K562 (cell line): ENCODE data around the gene TMEM234. TPM values are rescaled to one million over a fixed set of nuclear protein-coding genes. Genes with fewer than 3 reads are reported as not detected.

Experiments used
- BRD4 ChIP-seq: fragments of 200-600 bp; sonication (generic); IDR thresholded peaks from 2 replicates; pipeline ENCODE4 v1.6.1; 2017; ENCODE audit warnings: inconsistent platforms
- CAMTA2 ChIP-seq: fragments of 250-450 bp; sonication (Bioruptor Pico); conservative IDR thresholded peaks from 2 replicates; pipeline ENCODE4 v1.5.1; 2022
- CREB1 ChIP-seq, 2 experiments: sonication (generic) in 1 of 2; formaldehyde crosslinking in 1 of 2; IDR thresholded peaks; 2 replicates each; pipeline versions ENCODE4 v1.6.1 to v1.8.0; 2012 to 2022; ENCODE audit warnings: inconsistent platforms in 1 of 2, mild to moderate bottlenecking in 1 of 2, missing genetic modification reagents in 1 of 2, moderate library complexity in 1 of 2
- ETS2 ChIP-seq: IDR thresholded peaks from 2 replicates; pipeline ENCODE4 v1.6.1; 2016; ENCODE audit warnings: borderline replicate concordance, missing genetic modification characterization, mild to moderate bottlenecking, moderate library complexity, missing compliant biosample characterization; ENCODE audit not compliant: poor library complexity, severe bottlenecking
- KHSRP ChIP-seq: fragments of 450-650 bp; IDR thresholded peaks from 2 replicates; pipeline ENCODE4 v1.6.1; 2017
- MTF1 ChIP-seq: fragments of 250-450 bp; sonication (Bioruptor Pico); IDR thresholded peaks from 2 replicates; pipeline ENCODE4 v1.9.0; 2021; ENCODE audit warnings: moderate library complexity, mild to moderate bottlenecking, inconsistent platforms, borderline replicate concordance
- POLR2A ChIP-seq: fragments of 450-650 bp; conservative IDR thresholded peaks from 2 replicates; pipeline ENCODE4 v1.6.1; 2016
- POLR2G ChIP-seq: fragments of 200-400 bp; formaldehyde crosslinking; IDR thresholded peaks from 2 replicates; pipeline ENCODE4 v1.6.1; 2017; ENCODE audit warnings: low read depth, mild to moderate bottlenecking, antibody characterized with exemption, low read length, moderate library complexity
- PREB ChIP-seq: sonication (generic); formaldehyde crosslinking; IDR thresholded peaks from 2 replicates; pipeline ENCODE4 v1.8.1; 2023; ENCODE audit warnings: mild to moderate bottlenecking, missing genetic modification reagents
- PTTG1 ChIP-seq: fragments of 450-650 bp; IDR thresholded peaks from 2 replicates; pipeline ENCODE4 v1.6.1; 2016; ENCODE audit warnings: low read depth, mild to moderate bottlenecking, missing genetic modification characterization, missing compliant biosample characterization
- RBM39 ChIP-seq: fragments of 200-400 bp; formaldehyde crosslinking; optimal IDR thresholded peaks from 2 replicates; pipeline ENCODE3; 2018; ENCODE audit warnings: low read depth, low read length
- SFPQ ChIP-seq: fragments of 200-400 bp; formaldehyde crosslinking; IDR thresholded peaks from 2 replicates; pipeline ENCODE4 v1.6.1; 2017; ENCODE audit warnings: mild to moderate bottlenecking, low read depth, low read length, moderate library complexity
- SRSF3 ChIP-seq: fragments of 200-400 bp; formaldehyde crosslinking; IDR thresholded peaks from 2 replicates; pipeline ENCODE4 v1.6.1; 2016; ENCODE audit warnings: mild to moderate bottlenecking, low read length, moderate library complexity; ENCODE audit not compliant: insufficient read depth
- U2AF1 ChIP-seq: fragments of 200-400 bp; formaldehyde crosslinking; optimal IDR thresholded peaks from 2 replicates; pipeline ENCODE3; 2017; ENCODE audit warnings: mild to moderate bottlenecking, low read depth, low read length, moderate library complexity
- XRCC3 ChIP-seq: fragments of 450-650 bp; IDR thresholded peaks from 2 replicates; pipeline ENCODE4 v1.6.1; 2017; ENCODE audit warnings: mild to moderate bottlenecking, moderate library complexity
- YY1 ChIP-seq, 3 experiments: IDR thresholded peaks; 2 replicates each; pipeline ENCODE4 v1.6.1; 2011; ENCODE audit warnings: low read length in 2 of 3, mild to moderate bottlenecking in 2 of 3, moderate library complexity in 2 of 3, borderline replicate concordance in 1 of 3, control low read depth in 1 of 3, low read depth in 1 of 3; ENCODE audit not compliant: insufficient read depth in 3 of 3, insufficient replicate concordance in 2 of 3, control insufficient read depth in 1 of 3, insufficient read length in 1 of 3; ENCODE audit errors: extremely low read depth in 1 of 3
- ZNF347 ChIP-seq: fragments of 450-650 bp; formaldehyde crosslinking; IDR thresholded peaks from 2 replicates; pipeline ENCODE4 v1.4.0; 2020; ENCODE audit warnings: low read depth, mild to moderate bottlenecking, moderate library complexity
- polyA plus RNA-seq, 8 experiments: library from polyadenylated mRNA; depleted of rRNA in 4 of 8; stranded (reverse) in 5 of 8; unstranded in 3 of 8; fragments of >200 nt; fragmentation: Nextera tagmentation in 2 of 8; fragmentation: Illumina TruSeq in 1 of 8; extraction: Ambion mirVana in 2 of 8; extraction: Trizol in 1 of 8; gene quantifications; 2 replicates each; pipeline versions ENCODE4 v1.2.1 to v1.2.3, GENCODE V29; 2011 to 2014; ENCODE audit warnings: inconsistent platforms in 1 of 8, missing spikeins in 1 of 8
- total RNA-seq, 7 experiments: library from RNA; depleted of rRNA in 6 of 7; stranded (reverse); fragments of >200 nt in 6 of 7; fragmentation: Illumina TruSeq in 2 of 7; extraction: Trizol in 2 of 7; gene quantifications; 2 replicates each; pipeline versions ENCODE4 v1.2.1 to v1.2.3, GENCODE V29; 2011 to 2021; ENCODE audit warnings: low replicate concordance in 1 of 7
- TF ChIP-seq, protein P1 (sequence below): fragments of 150-350 bp; conservative IDR thresholded peaks from 2 replicates; pipeline ENCODE4 v1.6.1; 2014; ENCODE audit warnings: low read length
- TF ChIP-seq, protein P2 (sequence below), 3 experiments: fragments of 200-800 bp in 1 of 3; sonication (Bioruptor generic) in 1 of 3; sonication (generic) in 1 of 3; formaldehyde crosslinking in 1 of 3; IDR thresholded peaks; 2 replicates each; pipeline versions ENCODE4 v1.6.1 to v1.8.0; 2016 to 2022; ENCODE audit warnings: mild to moderate bottlenecking in 2 of 3, missing compliant biosample characterization in 2 of 3, missing genetic modification characterization in 2 of 3, missing genetic modification reagents in 1 of 3
- TF ChIP-seq, protein P3 (sequence below): fragments of 450-650 bp; formaldehyde crosslinking; IDR thresholded peaks from 2 replicates; pipeline ENCODE4 v1.4.0; 2020; ENCODE audit warnings: mild to moderate bottlenecking, moderate library complexity

Gene TMEM234
- total and polyA plus RNA-seq, 9 of the 15 experiments (the other 6 are each of a cell fraction or from before 2014, with no cell fraction given), result 5.0 to 12.9 (median 7.6) TPM

- TF ChIP-seq PREB (CRISPR knock-in tag) (no peak), BRD4 (no peak), SRSF3 (no peak), CREB1 (IDR thresholded peaks at IDR 0.05) (no peak), CREB1 (CRISPR knock-in tag; IDR thresholded peaks at IDR 0.05) (no peak), POLR2A (no peak), POLR2G (no peak), U2AF1 (no peak), ETS2 (tag) (no peak), MTF1 (peak; percentile 70; the same call in 1 of the 2 replicates), RBM39 (no peak), KHSRP (no peak), XRCC3 (no peak), SFPQ (no peak), PTTG1 (tag) (peak; percentile 77), CAMTA2 (no peak), ZNF347 (peak; percentile 74; the same call in 1 of the 2 replicates), YY1 (IDR thresholded peaks at IDR 0.05; ENCODE audit: borderline replicate concordance in 1 of 3, control insufficient read depth in 1 of 3, extremely low read depth in 1 of 3, insufficient read depth in 3 of 3, insufficient read length in 1 of 3, insufficient replicate concordance in 2 of 3, low read depth in 1 of 3, low read length in 2 of 3) (no peak)
- TF ChIP-seq, protein P1, sequence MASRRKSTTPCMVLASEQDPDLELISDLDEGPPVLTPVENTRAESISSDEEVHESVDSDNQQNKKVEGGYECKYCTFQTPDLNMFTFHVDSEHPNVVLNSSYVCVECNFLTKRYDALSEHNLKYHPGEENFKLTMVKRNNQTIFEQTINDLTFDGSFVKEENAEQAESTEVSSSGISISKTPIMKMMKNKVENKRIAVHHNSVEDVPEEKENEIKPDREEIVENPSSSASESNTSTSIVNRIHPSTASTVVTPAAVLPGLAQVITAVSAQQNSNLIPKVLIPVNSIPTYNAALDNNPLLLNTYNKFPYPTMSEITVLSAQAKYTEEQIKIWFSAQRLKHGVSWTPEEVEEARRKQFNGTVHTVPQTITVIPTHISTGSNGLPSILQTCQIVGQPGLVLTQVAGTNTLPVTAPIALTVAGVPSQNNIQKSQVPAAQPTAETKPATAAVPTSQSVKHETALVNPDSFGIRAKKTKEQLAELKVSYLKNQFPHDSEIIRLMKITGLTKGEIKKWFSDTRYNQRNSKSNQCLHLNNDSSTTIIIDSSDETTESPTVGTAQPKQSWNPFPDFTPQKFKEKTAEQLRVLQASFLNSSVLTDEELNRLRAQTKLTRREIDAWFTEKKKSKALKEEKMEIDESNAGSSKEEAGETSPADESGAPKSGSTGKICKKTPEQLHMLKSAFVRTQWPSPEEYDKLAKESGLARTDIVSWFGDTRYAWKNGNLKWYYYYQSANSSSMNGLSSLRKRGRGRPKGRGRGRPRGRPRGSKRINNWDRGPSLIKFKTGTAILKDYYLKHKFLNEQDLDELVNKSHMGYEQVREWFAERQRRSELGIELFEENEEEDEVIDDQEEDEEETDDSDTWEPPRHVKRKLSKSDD, result no peak
- TF ChIP-seq, protein P2, sequence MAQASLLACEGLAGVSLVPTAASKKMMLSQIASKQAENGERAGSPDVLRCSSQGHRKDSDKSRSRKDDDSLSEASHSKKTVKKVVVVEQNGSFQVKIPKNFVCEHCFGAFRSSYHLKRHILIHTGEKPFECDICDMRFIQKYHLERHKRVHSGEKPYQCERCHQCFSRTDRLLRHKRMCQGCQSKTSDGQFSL (CRISPR knock-in tag; IDR thresholded peaks at IDR 0.05), result no peak
- TF ChIP-seq, protein P2 (tag; IDR thresholded peaks at IDR 0.05), result peak in 1 of 2 experiments; percentile 76; a peak in 2 of 4 replicates
- TF ChIP-seq, protein P3, sequence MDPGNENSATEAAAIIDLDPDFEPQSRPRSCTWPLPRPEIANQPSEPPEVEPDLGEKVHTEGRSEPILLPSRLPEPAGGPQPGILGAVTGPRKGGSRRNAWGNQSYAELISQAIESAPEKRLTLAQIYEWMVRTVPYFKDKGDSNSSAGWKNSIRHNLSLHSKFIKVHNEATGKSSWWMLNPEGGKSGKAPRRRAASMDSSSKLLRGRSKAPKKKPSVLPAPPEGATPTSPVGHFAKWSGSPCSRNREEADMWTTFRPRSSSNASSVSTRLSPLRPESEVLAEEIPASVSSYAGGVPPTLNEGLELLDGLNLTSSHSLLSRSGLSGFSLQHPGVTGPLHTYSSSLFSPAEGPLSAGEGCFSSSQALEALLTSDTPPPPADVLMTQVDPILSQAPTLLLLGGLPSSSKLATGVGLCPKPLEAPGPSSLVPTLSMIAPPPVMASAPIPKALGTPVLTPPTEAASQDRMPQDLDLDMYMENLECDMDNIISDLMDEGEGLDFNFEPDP (CRISPR knock-in tag), result 0 out of 2 replicates have a peak, but pooled peaks have one; percentile 61
Observed at GRCh38 chr1:32179193-32179442, 43.0 kb downstream of the TMEM234 start (continued).
